ENCODE data around the gene CASKIN2.

DNA sequence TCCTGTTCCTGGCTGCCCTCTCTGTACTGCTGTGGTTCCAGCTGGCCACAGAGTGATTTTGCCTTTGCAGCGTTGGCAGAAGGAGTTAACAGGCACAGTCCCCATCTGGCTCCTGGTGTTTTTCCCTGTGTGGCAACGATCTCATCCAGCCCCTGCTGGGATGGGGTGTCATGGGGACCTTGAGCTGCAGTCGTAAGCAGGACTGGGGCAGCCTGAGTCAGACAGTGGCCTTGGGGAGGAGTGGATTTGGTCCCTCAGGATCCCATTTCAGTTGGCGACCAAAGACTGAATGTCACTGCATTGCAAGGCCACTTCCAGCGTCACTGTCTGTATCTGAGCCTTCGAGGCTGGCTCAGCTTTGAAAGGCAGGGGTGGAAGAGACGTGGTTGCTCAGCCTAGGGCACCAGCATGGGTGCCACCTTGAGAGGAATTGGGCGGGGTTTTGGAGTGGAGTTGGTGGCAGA is 47.0 kb downstream of the CASKIN2 start:
- TF ChIP-seq, protein P1, sequence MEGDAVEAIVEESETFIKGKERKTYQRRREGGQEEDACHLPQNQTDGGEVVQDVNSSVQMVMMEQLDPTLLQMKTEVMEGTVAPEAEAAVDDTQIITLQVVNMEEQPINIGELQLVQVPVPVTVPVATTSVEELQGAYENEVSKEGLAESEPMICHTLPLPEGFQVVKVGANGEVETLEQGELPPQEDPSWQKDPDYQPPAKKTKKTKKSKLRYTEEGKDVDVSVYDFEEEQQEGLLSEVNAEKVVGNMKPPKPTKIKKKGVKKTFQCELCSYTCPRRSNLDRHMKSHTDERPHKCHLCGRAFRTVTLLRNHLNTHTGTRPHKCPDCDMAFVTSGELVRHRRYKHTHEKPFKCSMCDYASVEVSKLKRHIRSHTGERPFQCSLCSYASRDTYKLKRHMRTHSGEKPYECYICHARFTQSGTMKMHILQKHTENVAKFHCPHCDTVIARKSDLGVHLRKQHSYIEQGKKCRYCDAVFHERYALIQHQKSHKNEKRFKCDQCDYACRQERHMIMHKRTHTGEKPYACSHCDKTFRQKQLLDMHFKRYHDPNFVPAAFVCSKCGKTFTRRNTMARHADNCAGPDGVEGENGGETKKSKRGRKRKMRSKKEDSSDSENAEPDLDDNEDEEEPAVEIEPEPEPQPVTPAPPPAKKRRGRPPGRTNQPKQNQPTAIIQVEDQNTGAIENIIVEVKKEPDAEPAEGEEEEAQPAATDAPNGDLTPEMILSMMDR (conservative IDR thresholded peaks at IDR 0.05; ENCODE audit: low read length), result no peak
- no peak for TF ChIP-seq EZH2phosphoT487 (IDR thresholded peaks at IDR 0.05; ENCODE audit: borderline replicate concordance, low read depth, low read length)

All from OCI-LY7 (cell line).